Suppressor macrophage (primary cell): ENCODE measurements around the gene CUX1.

Source experiments
- DNase-seq, 4 experiments: peaks; one replicate each; pipeline ENCODE4 v3.0.0-alpha.2; 2020 to 2022

Gene CUX1

GRCh38 chr7:102251531-102252365 is 434.3 kb downstream of the CUX1 start:
- DNase-seq, result no peak

GRCh38 chr7:102252366-102252982 is 435.0 kb downstream of the CUX1 start:
- DNase-seq, result no peak

GRCh38 chr7:102253066-102253972 is 435.9 kb downstream of the CUX1 start:
- DNase-seq, result no peak

GRCh38 chr7:102253973-102254370 is 436.5 kb downstream of the CUX1 start:
- no peak for DNase-seq

- DNase-seq, result no peak
These were observed 437.1 kb downstream of the CUX1 start for GRCh38 chr7:102254521-102254920.

- no peak for DNase-seq
These were observed 438.1 kb downstream of the CUX1 start for GRCh38 chr7:102255501-102255900.

GRCh38 chr7:102255916-102256315 is 438.5 kb downstream of the CUX1 start:
- no peak for DNase-seq

- no peak for DNase-seq
These were observed 440.8 kb downstream of the CUX1 start for GRCh38 chr7:102258073-102258748.

GRCh38 chr7:102258749-102259107 is 441.3 kb downstream of the CUX1 start:
- no peak for DNase-seq

- no peak for DNase-seq
These were observed 443.4 kb downstream of the CUX1 start for GRCh38 chr7:102260856-102261255.

GRCh38 chr7:102261451-102261850 is 444.0 kb downstream of the CUX1 start:
- DNase-seq, result no peak

- no peak for DNase-seq
These were observed 445.1 kb downstream of the CUX1 start for GRCh38 chr7:102262546-102262945.

- DNase-seq, result peak; percentile 60 to 75 (median 72)
These were observed 447.0 kb downstream of the CUX1 start for GRCh38 chr7:102264367-102264891.

GRCh38 chr7:102266541-102266940 is 449.1 kb downstream of the CUX1 start:
- no peak for DNase-seq

GRCh38 chr7:102268635-102269034 is 451.2 kb downstream of the CUX1 start:
- DNase-seq, result no peak

- no peak for DNase-seq
These were observed 452.9 kb downstream of the CUX1 start for GRCh38 chr7:102270178-102270887.

- no peak for DNase-seq
These were observed 453.9 kb downstream of the CUX1 start for GRCh38 chr7:102271158-102271798.

- DNase-seq, result peak; percentile 75 to 92 (median 84)
These were observed 454.9 kb downstream of the CUX1 start for GRCh38 chr7:102272075-102272916.

GRCh38 chr7:102272917-102273748 is 455.7 kb downstream of the CUX1 start:
- no peak for DNase-seq
